WTC11 (cell line): ENCODE results near the gene CRIP1. TPM values are rescaled to one million over a fixed set of nuclear protein-coding genes. Genes with fewer than 3 reads are reported as not detected.

Source experiments
- ATAC-seq: fragments of 200-7000 bp; cut with Tn5 transposase; 2 replicates; pipeline ENCODE4 v1.10.0; 2021; ENCODE audit warnings: mild to moderate bottlenecking, moderate library complexity
- CTCF ChIA-PET: fragments of 300-600 bp; sonication (Branson Sonifier 250); formaldehyde crosslinking; loops from one replicate; lab custom pipeline; 2021; ENCODE audit warnings: antibody characterized with exemption; lab: Charles Lee
- POLR2A ChIA-PET: fragments of 350-600 bp; sonication (Branson Sonifier 250); formaldehyde crosslinking; loops from one replicate; lab custom pipeline; 2021; ENCODE audit warnings: antibody characterized with exemption; lab: Charles Lee
- DNase-seq: peaks from one replicate; pipeline ENCODE4 v3.0.0; 2021; ENCODE audit warnings: low spot score
- H3K27ac Mint-ChIP-seq: 2 replicates; pipeline ENCODE4 v1.8.0; 2021; ENCODE audit warnings: mixed read lengths
- H3K27me3 Mint-ChIP-seq: 2 replicates; pipeline ENCODE4 v1.8.0; 2021; ENCODE audit warnings: low read depth, mild to moderate bottlenecking, moderate library complexity, mixed read lengths
- H3K36me3 Mint-ChIP-seq: 2 replicates; pipeline ENCODE4 v1.8.0; 2021; ENCODE audit warnings: mixed read lengths
- H3K4me1 Mint-ChIP-seq: 2 replicates; pipeline ENCODE4 v1.8.0; 2022; ENCODE audit warnings: mixed read lengths
- H3K4me3 Mint-ChIP-seq: 2 replicates; pipeline ENCODE4 v1.8.0; 2021; ENCODE audit warnings: mild to moderate bottlenecking, moderate library complexity, mixed read lengths
- H3K9me3 Mint-ChIP-seq: 2 replicates; pipeline ENCODE4 v1.8.0; 2021; ENCODE audit warnings: mixed read lengths
- AFF4 ChIP-seq: sonication (generic); formaldehyde crosslinking; IDR thresholded peaks from 2 replicates; pipeline ENCODE4 v1.8.1; 2023; ENCODE audit warnings: mild to moderate bottlenecking, missing genetic modification reagents, borderline replicate concordance
- ARID4B ChIP-seq: sonication (generic); formaldehyde crosslinking; IDR thresholded peaks from 2 replicates; pipeline ENCODE4 v1.8.0; 2023; ENCODE audit warnings: missing genetic modification reagents, mild to moderate bottlenecking, borderline replicate concordance
- E2F4 ChIP-seq: sonication (generic); formaldehyde crosslinking; IDR thresholded peaks from 2 replicates; pipeline ENCODE4 v1.8.1; 2022; ENCODE audit warnings: low read depth, mild to moderate bottlenecking, moderate library complexity, missing genetic modification reagents, borderline replicate concordance
- ESRRA ChIP-seq: sonication (generic); formaldehyde crosslinking; IDR thresholded peaks from 2 replicates; pipeline ENCODE4 v1.8.1; 2022; ENCODE audit warnings: mild to moderate bottlenecking, missing genetic modification reagents, borderline replicate concordance
- FOXK1 ChIP-seq: sonication (generic); formaldehyde crosslinking; IDR thresholded peaks from 2 replicates; pipeline ENCODE4 v1.8.0; 2022; ENCODE audit warnings: mild to moderate bottlenecking, moderate library complexity, missing genetic modification reagents
- GTF2I ChIP-seq: fragments of 250-450 bp; sonication (Bioruptor Pico); conservative IDR thresholded peaks from 2 replicates; pipeline ENCODE4 v1.4.0; 2021; ENCODE audit warnings: mild to moderate bottlenecking
- HMGA2 ChIP-seq: fragments of 250-450 bp; sonication (Bioruptor Pico); IDR thresholded peaks from 2 replicates; pipeline ENCODE4 v1.4.0; 2021; ENCODE audit warnings: mild to moderate bottlenecking, moderate library complexity
- IRF1 ChIP-seq: sonication (generic); formaldehyde crosslinking; IDR thresholded peaks from 2 replicates; pipeline ENCODE4 v1.8.0; 2023; ENCODE audit warnings: missing genetic modification reagents
- IRF2 ChIP-seq: sonication (generic); formaldehyde crosslinking; IDR thresholded peaks from 2 replicates; pipeline ENCODE4 v1.8.0; 2022; ENCODE audit warnings: low read depth, missing genetic modification reagents, borderline replicate concordance
- MLX ChIP-seq: sonication (generic); formaldehyde crosslinking; IDR thresholded peaks from 2 replicates; pipeline ENCODE4 v1.8.1; 2023; ENCODE audit warnings: mild to moderate bottlenecking, missing genetic modification reagents, moderate library complexity
- MYBL2 ChIP-seq: sonication (generic); formaldehyde crosslinking; IDR thresholded peaks from 2 replicates; pipeline ENCODE4 v1.8.1; 2023; ENCODE audit warnings: mild to moderate bottlenecking, moderate library complexity, missing genetic modification reagents
- NFYB ChIP-seq: sonication (generic); formaldehyde crosslinking; conservative IDR thresholded peaks from 2 replicates; pipeline ENCODE4 v1.8.0; 2022; ENCODE audit warnings: low read depth, missing genetic modification reagents
- PRRX2 ChIP-seq: fragments of 250-450 bp; sonication (Bioruptor Pico); IDR thresholded peaks from 2 replicates; pipeline ENCODE4 v1.8.0; 2021; ENCODE audit warnings: mild to moderate bottlenecking
- RORB ChIP-seq: fragments of 250-450 bp; sonication (Bioruptor Pico); IDR thresholded peaks from 2 replicates; pipeline ENCODE4 v1.9.0; 2021; ENCODE audit warnings: mild to moderate bottlenecking
- ZMAT4 ChIP-seq: fragments of 250-450 bp; sonication (Bioruptor Pico); IDR thresholded peaks from 2 replicates; pipeline ENCODE4 v1.9.0; 2021; ENCODE audit warnings: mild to moderate bottlenecking
- ZNF219 ChIP-seq: sonication (generic); formaldehyde crosslinking; IDR thresholded peaks from 2 replicates; pipeline ENCODE4 v1.8.0; 2023; ENCODE audit warnings: missing genetic modification reagents, mild to moderate bottlenecking, borderline replicate concordance
- ZNF232 ChIP-seq: sonication (generic); formaldehyde crosslinking; IDR thresholded peaks from 2 replicates; pipeline ENCODE4 v1.8.0; 2022; ENCODE audit warnings: mild to moderate bottlenecking, missing genetic modification reagents
- ZNF416 ChIP-seq: fragments of 250-450 bp; sonication (Bioruptor Pico); IDR thresholded peaks from 2 replicates; pipeline ENCODE4 v1.9.0; 2021; ENCODE audit warnings: mild to moderate bottlenecking, inconsistent platforms
- ZSCAN18 ChIP-seq: fragments of 250-450 bp; sonication (Bioruptor Pico); IDR thresholded peaks from 2 replicates; pipeline ENCODE4 v2.1.2; 2022; ENCODE audit warnings: mild to moderate bottlenecking, moderate library complexity
- total RNA-seq: library from RNA; stranded (reverse); gene quantifications from 3 replicates; pipeline ENCODE4 v1.2.3, GENCODE V29; 2021

The CRIP1 gene
- total RNA-seq, 1 experiment from 2014 or later: 9.0 TPM

- no peak overlapping the region for H3K27ac Mint-ChIP-seq
- no peak for TF ChIP-seq ESRRA
- TF ChIP-seq MYBL2 (CRISPR knock-in tag): no peak
- TF ChIP-seq RORB (CRISPR knock-in tag): no peak
- no peak for TF ChIP-seq FOXK1 (CRISPR knock-in tag)
- TF ChIP-seq GTF2I (CRISPR knock-in tag): no peak
- TF ChIP-seq E2F4 (CRISPR knock-in tag): no peak
- TF ChIP-seq IRF2 (CRISPR knock-in tag): no peak
- TF ChIP-seq ZNF219 (CRISPR knock-in tag): no peak
- no peak for TF ChIP-seq HMGA2 (CRISPR knock-in tag)
- H3K9me3 Mint-ChIP-seq: no peaks in the 10 kb centered on the region
- no peaks in the 10 kb centered on the region for H3K27me3 Mint-ChIP-seq
- CTCF ChIA-PET: interaction anchor here (2.2 kb wide), 1 partner anchor 24 kb away, joined by 10 read pairs; no protein-coding TSS in a partner anchor
- H3K36me3 Mint-ChIP-seq: peaks cover 36% of the 10 kb centered on the region
- DNase-seq (no peak), ATAC-seq (no peak)
- POLR2A ChIA-PET: no interaction called here
- no peak overlapping the region for H3K4me3 Mint-ChIP-seq
- no peaks in the 10 kb centered on the region for H3K4me1 Mint-ChIP-seq
Measured at GRCh38 chr14:105456736-105457617, 29.7 kb upstream of the CRIP1 start.

- ATAC-seq (no peak), DNase-seq (no peak)
- ChIA-PET POLR2A (no interaction called here), CTCF (interaction anchor here (2.2 kb wide), 1 partner anchor 23 kb away, joined by 10 read pairs; no protein-coding TSS in a partner anchor)
- Mint-ChIP-seq H3K27ac (no peak overlapping the region), H3K4me1 (no peaks in the 10 kb centered on the region), H3K4me3 (no peak overlapping the region), H3K36me3 (peaks cover 30% of the 10 kb centered on the region), H3K27me3 (no peaks in the 10 kb centered on the region), H3K9me3 (no peaks in the 10 kb centered on the region)
- no peak for TF ChIP-seq IRF1 (CRISPR knock-in tag)
- no peak for TF ChIP-seq ARID4B (CRISPR knock-in tag)
- TF ChIP-seq PRRX2 (CRISPR knock-in tag): no peak
- no peak for TF ChIP-seq ZNF232 (CRISPR knock-in tag)
- TF ChIP-seq MLX (CRISPR knock-in tag): no peak
- TF ChIP-seq ZSCAN18 (CRISPR knock-in tag): no peak
- no peak for TF ChIP-seq ZMAT4 (CRISPR knock-in tag)
- no peak for TF ChIP-seq NFYB (CRISPR knock-in tag)
- no peak for TF ChIP-seq ZNF416 (CRISPR knock-in tag)
- TF ChIP-seq AFF4 (CRISPR knock-in tag): no peak
Measured at GRCh38 chr14:105458010-105458409, 28.7 kb upstream of the CRIP1 start.
